ENCODE results near the gene SERPINA12. TPM values are rescaled to one million over a fixed set of nuclear protein-coding genes. Genes with fewer than 3 reads are reported as not detected.

The SERPINA12 gene
- total RNA-seq, 1 donor = not detected

DNA sequence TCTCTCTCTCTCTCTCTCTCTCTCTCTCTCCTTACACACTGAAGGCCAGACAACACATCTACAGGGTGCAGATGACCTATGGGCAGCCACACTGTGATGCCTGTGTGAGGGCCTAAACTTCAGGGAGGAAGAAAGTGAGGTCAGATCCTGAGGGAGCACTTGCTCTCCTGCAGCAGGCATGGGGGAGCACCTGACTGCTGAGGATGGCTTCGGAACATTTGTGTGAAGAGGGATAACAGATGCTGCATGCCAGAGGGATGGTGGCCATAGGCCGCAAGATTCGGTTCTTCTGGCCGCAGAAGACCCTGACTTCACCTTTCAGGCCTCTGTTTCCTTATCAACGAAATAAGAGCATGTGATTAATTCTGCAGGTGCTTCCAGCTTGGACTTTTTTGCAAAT lies 45.0 kb downstream of the SERPINA12 start:
- Histone ChIP-seq H3K27ac (ENCODE audit: low read depth, low read length) (no peak overlapping the region), H3K4me1 (ENCODE audit: insufficient read depth, low read length) (peaks cover 6% of the 10 kb centered on the region), H3K4me2 (ENCODE audit: insufficient read depth, low read length) (no peak overlapping the region), H3K4me3 (ENCODE audit: insufficient read depth, low read length) (no peak overlapping the region), H3K79me2 (ENCODE audit: insufficient read depth, low read length) (no peaks in the 10 kb centered on the region), H3K9me3 (ENCODE audit: low read depth, low read length) (peaks cover 6% of the 10 kb centered on the region), H2AFZ (ENCODE audit: low read length) (no peak overlapping the region), H4K20me1 (ENCODE audit: insufficient read depth, low read length) (no peaks in the 10 kb centered on the region), H3K27me3 (ENCODE audit: insufficient read depth, low read length) (no peaks in the 10 kb centered on the region), H3K36me3 (ENCODE audit: insufficient read depth, low read length) (no peaks in the 10 kb centered on the region)
- TF ChIP-seq, protein P1, sequence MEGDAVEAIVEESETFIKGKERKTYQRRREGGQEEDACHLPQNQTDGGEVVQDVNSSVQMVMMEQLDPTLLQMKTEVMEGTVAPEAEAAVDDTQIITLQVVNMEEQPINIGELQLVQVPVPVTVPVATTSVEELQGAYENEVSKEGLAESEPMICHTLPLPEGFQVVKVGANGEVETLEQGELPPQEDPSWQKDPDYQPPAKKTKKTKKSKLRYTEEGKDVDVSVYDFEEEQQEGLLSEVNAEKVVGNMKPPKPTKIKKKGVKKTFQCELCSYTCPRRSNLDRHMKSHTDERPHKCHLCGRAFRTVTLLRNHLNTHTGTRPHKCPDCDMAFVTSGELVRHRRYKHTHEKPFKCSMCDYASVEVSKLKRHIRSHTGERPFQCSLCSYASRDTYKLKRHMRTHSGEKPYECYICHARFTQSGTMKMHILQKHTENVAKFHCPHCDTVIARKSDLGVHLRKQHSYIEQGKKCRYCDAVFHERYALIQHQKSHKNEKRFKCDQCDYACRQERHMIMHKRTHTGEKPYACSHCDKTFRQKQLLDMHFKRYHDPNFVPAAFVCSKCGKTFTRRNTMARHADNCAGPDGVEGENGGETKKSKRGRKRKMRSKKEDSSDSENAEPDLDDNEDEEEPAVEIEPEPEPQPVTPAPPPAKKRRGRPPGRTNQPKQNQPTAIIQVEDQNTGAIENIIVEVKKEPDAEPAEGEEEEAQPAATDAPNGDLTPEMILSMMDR (IDR thresholded peaks at IDR 0.05; ENCODE audit: extremely low read depth, low read depth, low read length) = no peak
- DNase-seq (ENCODE audit: insufficient read length, low spot score, missing footprints) = no peak

DNA sequence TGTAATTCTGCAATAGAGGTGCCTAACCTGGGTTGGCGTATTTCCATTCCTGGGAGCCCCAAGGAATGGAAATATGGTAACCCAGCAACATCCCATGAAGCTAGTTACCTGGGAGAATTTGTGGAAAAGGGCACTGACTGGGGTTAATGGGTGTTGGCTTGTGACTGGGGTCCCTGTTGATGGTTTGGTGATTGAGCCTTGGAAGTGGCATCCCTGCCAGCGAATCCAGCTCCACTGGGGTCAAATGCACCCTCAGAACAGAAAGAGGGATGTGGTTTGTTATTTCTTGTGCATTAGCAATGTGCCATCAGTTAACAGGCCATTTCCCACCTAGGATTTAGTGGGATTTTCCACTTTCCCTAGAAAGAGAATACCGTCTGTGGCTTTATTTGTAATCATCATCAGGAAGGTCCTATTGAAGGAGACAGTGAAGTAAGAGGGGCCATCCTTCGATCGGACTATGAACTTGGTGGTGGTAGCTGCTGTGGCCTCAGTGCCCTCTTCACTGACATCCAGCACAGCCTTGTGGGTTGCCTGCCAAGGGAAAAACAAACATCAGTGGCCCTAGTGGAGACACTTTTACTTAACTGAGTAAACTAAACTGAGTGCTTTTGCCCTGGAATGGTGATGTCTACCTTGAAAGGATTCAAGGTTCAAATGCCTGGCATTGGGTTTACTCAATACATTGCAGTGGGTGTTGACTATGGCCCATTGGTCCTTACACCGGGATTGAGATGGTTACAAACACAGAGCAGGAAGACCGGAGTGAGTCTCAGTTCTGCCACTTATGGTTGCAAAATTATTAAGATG lies 46.3 kb downstream of the SERPINA12 start:
- Histone ChIP-seq H4K20me1 (ENCODE audit: insufficient read depth, low read length) (no peaks in the 10 kb centered on the region), H2AFZ (ENCODE audit: low read length) (no peak overlapping the region), H3K27me3 (ENCODE audit: insufficient read depth, low read length) (no peaks in the 10 kb centered on the region), H3K79me2 (ENCODE audit: insufficient read depth, low read length) (no peaks in the 10 kb centered on the region), H3K36me3 (ENCODE audit: insufficient read depth, low read length) (no peaks in the 10 kb centered on the region), H3K4me2 (ENCODE audit: insufficient read depth, low read length) (no peak overlapping the region), H3K27ac (ENCODE audit: low read depth, low read length) (no peak overlapping the region), H3K4me3 (ENCODE audit: insufficient read depth, low read length) (no peak overlapping the region), H3K4me1 (ENCODE audit: insufficient read depth, low read length) (peaks cover 11% of the 10 kb centered on the region), H3K9me3 (ENCODE audit: low read depth, low read length) (peaks cover 6% of the 10 kb centered on the region)
- DNase-seq (ENCODE audit: insufficient read length, low spot score, missing footprints) = no peak
- TF ChIP-seq, protein P1 (IDR thresholded peaks at IDR 0.05; ENCODE audit: extremely low read depth, low read depth, low read length) = no peak

DNA sequence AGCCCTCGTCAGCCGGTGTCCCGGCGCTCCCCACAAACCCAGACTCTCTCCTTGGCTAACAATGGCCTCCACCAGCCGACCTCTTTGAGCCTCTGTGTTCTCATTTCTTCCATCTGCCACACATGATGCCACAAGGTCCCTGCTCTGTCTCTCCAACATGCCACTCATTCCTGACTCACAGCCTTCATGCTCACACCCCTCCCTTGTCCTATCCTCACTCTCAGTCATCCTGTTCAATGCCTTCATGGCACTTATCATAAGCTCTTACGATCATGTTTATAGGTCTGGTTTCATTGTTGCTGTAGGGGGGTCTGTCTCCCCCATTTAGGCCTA lies 47.1 kb downstream of the SERPINA12 start:
- H3K79me2 ChIP-seq (ENCODE audit: insufficient read depth, low read length) = no peaks in the 10 kb centered on the region
- DNase-seq (ENCODE audit: insufficient read length, low spot score, missing footprints) = peak; percentile 54
- H3K4me2 ChIP-seq (ENCODE audit: insufficient read depth, low read length) = no peak overlapping the region
- H3K36me3 ChIP-seq (ENCODE audit: insufficient read depth, low read length) = no peaks in the 10 kb centered on the region
- no peak overlapping the region for H3K4me3 ChIP-seq (ENCODE audit: insufficient read depth, low read length)
- H3K4me1 ChIP-seq (ENCODE audit: insufficient read depth, low read length) = peaks cover 11% of the 10 kb centered on the region
- no peak overlapping the region for H3K27ac ChIP-seq (ENCODE audit: low read depth, low read length)
- H2AFZ ChIP-seq (ENCODE audit: low read length) = no peak overlapping the region
- peaks cover 6% of the 10 kb centered on the region for H3K9me3 ChIP-seq (ENCODE audit: low read depth, low read length)
- no peaks in the 10 kb centered on the region for H4K20me1 ChIP-seq (ENCODE audit: insufficient read depth, low read length)
- H3K27me3 ChIP-seq (ENCODE audit: insufficient read depth, low read length) = no peaks in the 10 kb centered on the region
- TF ChIP-seq, protein P1 (IDR thresholded peaks at IDR 0.05; ENCODE audit: extremely low read depth, low read depth, low read length) = no peak

GRCh38 chr14:94461526-94462218 lies 47.6 kb downstream of the SERPINA12 start:
- Histone ChIP-seq H4K20me1 (ENCODE audit: insufficient read depth, low read length) (no peaks in the 10 kb centered on the region), H3K27me3 (ENCODE audit: insufficient read depth, low read length) (no peaks in the 10 kb centered on the region), H3K36me3 (ENCODE audit: insufficient read depth, low read length) (no peaks in the 10 kb centered on the region), H3K4me3 (ENCODE audit: insufficient read depth, low read length) (no peak overlapping the region), H3K79me2 (ENCODE audit: insufficient read depth, low read length) (no peaks in the 10 kb centered on the region), H2AFZ (ENCODE audit: low read length) (no peak overlapping the region), H3K4me1 (ENCODE audit: insufficient read depth, low read length) (peaks cover 11% of the 10 kb centered on the region), H3K27ac (ENCODE audit: low read depth, low read length) (no peak overlapping the region), H3K4me2 (ENCODE audit: insufficient read depth, low read length) (no peak overlapping the region), H3K9me3 (ENCODE audit: low read depth, low read length) (peaks cover 6% of the 10 kb centered on the region)
- DNase-seq (ENCODE audit: insufficient read length, low spot score, missing footprints) = no peak
- TF ChIP-seq, protein P1 (IDR thresholded peaks at IDR 0.05; ENCODE audit: extremely low read depth, low read depth, low read length) = no peak
